ENCODE data around the gene SH2D1A. TPM values are rescaled to one million over a fixed set of nuclear protein-coding genes. Genes with fewer than 3 reads are reported as not detected.

Gene SH2D1A
- total RNA-seq, result not detected in 2 replicates

GRCh38 chrX:124346117-124346876 lies at the start of gene SH2D1A:
SH2D1A (plus strand) TSS chrX:124346563; CDS start chrX:124346643, 80 bp downstream.

DNA sequence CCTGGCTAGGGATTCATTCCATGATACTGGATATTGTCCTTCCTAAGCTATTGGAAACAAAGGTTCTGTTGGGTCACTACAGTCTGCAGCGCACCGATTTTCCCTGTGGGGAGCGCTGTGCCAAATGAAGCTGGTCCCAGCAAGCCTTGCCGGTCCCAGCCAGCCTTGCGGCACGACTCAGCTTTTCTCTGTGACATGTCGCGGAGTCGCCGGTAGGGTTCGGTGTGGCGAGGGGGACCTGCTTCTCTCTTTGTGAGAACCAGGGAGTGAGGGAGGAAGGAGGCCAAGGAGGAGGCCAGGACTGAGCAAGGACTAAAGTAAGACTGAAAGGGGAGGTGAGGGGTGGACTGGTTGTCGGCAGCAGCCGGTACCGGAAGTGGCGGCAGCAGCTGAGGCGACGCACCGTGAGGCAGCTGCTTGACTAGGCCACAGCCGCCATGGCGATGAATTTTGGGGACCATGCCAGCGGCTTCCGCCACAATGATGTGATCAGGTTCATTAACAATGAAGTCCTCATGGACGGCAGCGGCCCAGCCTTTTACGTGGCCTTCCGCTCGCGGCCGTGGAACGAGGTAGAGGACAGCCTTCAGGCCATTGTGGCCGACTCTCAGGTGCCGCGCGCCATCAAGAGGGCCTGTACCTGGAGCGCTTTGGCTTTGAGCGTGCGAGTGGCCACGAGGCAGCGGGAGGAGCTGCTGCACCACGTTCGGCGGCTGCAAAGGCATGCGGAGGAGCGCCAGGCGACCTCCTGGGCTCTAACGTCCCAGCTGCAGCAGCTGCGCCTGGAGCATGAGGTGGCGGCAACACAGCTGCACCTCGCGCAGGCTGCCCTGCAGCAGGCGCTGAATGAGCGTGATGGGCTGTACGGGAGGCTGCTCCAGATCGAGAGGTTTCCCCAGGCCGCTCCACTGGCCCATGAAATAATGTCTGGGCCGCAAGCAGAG lies 13.6 kb upstream of the SH2D1A start, which contains the start of gene TEX13D:
TEX13D (plus strand) TSS at position 180 of the 944 bp plus-strand sequence; CDS start at position 438, 258 bp downstream.

Other genes starting within 250 kb of the SH2D1A start
- gene TEX13D, start 13.9 kb upstream of the SH2D1A start, total RNA-seq, result not detected in 2 replicates